GM19463 (cell line): Measurements from ENCODE around the gene ENHO.
"Not testable (repeated sequence)": the region's sequence is repeated elsewhere in the genome, so short reads cannot be mapped to it uniquely, and the experiment has no call there.

Experiments used
- ATAC-seq: cut with Tn5 transposase; IDR thresholded peaks from one replicate; pipeline ENCODE4 v1.9.1; 2021; ENCODE audit warnings: mild to moderate bottlenecking, moderate library complexity; ENCODE audit not compliant: unreplicated experiment

ENHO gene

DNA sequence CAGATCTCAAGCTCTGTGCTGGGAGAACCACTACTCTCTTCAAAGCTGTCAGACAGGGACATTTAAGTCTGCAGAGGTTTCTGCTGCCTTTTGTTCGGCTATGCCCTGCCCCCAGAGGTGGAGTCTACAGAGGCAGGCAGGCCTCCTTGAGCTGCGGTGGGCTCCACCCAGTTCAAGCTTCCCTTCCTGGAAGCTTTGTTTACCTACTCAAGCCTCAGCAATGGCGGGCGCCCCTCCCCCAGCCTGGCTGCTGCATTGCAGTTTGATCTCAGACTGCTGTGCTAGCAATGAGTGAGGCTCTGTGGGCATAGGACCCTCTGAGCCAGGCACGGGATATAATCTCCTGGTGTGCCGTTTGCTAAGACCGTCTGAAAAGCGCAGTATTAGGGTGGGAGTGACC is 9.3 kb upstream of the ENHO start:
- not testable (repeated sequence) for ATAC-seq

DNA sequence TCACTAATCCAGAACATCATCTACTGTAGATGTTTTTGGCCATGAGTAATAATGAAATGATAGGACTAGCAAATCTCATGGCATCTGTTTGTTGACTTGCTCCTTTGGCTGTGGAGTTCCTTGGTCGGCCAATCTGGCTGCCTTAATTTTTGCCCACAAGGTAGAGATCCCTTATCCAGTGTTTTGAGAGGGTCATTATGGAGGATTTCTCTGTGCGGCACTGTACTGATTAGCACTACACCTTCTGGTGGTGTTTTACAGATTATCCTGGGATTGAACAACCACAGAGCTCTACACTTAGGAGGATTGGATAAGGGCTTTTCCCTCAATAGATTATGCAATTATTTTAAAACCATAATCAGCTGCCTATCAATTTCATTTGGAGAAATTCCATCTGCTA is 3.2 kb upstream of the ENHO start:
- ATAC-seq: no peak

DNA sequence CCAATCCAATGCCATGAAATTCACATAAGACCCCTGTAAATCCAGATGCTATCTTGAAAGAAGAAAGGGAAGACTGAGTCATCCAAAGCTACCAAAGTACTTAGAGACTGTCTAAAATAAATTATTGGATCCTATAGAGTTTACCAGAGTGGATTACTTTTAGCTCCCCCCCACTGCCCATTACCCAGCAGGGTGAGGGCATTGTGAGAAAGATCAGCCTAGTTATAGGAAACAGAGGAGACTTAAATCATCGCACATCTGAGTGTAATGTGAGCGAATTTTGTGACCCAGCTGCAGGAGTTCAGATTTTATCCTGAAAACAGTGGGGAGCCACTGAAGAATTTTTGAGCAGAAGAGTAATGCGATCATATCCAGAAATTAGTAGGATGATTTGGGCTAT is 1.6 kb upstream of the ENHO start:
- no peak for ATAC-seq

DNA sequence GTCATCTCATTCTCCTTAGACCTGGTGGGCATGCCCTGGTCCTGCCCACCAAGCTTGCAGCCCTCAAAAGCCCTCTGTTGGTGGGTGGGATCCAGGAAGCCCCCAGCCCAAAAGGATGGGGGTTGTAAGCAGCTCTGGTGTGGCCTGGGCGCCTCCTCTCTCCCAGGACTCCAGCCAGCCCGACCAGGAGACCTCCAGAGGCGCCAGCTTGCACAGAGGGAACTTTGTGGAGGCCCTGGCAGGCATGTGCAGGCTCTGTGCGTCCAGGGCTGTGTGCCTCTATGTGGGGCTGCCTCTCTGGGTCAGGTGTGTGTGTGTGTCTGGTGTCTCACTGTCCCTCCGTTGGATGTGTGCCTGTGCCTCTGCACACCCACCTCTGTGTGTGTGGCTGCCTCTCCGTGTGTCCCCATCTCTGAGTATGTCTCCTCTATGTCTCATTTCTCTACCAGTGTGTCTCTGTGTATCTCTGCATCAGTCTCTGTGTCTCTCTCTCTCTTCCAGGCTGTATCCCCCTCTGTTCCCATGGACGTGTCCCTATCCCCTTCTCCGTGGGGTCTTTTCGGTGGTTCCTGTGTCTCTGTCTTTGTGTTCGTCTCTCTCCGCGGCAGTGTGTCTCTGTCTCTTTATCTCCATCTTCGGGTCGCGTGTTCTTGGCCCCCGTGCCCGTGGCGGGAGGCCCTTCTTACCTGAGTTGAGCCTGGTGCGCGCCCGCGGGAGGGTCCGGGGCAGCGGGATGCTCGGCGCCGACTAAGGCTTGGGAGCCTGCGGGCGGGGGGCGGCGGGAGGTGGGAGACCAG is 501 bp downstream of the ENHO start:
- no peak for ATAC-seq

DNA sequence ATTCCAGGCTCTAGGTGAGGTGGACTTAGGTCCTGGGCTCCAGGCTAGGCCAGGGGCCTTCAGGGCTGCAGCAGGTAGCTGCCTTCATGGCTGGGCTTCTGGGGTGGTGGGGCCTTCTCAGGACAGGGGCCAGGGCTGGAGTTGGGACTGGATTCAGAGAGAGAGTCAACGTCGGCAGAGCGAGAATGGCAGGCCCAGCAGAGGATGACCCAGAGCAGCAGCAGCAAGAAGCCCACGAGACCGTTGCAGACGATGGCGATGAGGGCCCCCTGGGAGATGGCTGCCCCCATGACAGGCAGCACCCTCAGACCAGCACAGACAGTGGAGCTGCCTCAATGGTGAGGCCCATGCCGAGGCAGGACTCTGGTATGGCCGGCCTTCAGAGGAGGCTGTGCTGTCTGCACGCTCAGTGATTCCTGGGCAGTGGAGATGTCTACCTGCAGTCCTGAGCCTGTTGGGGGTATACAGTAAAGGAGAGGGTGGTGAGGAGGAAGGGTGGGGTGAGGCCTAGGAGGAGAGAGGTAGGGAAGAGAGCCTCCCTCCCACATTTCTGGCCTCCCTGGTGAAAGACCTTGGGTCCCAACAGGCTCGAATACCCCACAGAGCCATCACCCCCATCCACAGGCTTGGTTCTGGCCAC is 1.3 kb downstream of the ENHO start:
- no peak for ATAC-seq

DNA sequence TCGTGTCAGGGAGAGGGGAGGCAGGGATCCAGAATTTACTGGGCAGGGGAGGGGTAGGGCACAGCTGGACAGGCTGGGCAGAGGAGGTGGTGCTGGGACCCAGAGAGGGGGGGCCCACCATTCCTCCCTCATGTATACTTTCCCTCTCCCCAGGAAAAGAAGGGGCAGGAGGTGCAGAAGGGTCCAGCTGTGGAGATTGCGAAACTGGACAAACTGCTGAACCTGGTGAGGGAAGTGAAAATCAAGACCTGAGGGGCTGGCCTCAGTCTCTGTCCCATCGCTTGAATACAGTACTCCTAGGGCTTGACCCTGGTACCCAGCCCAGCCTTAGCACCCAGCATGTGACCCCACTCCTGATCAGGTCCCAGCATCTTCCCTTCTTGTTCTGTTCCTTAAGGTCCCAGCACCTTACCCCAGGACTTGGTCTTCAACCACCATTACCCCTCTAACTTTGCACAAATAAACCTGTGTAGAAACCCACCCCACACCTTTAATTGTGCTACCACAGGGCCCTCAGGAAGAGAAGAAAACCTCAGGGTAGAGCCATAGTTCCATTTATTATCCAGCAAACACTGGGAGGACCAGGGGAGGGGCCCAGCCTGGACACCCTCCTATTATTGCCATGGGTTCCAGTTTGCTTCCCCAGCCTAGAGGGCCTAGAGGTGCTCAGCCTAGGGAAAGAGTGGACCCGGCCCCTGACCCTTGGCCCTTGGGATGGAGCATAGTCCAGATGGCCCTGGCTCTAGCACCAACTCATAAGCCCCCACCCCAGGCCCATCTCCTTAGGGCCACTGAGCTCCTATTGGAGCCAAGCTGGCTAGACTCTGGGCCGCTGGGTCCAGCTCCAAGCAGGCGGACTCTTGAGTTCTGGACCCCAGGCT is 2.0 kb downstream of the ENHO start:
- ATAC-seq: no peak

DNA sequence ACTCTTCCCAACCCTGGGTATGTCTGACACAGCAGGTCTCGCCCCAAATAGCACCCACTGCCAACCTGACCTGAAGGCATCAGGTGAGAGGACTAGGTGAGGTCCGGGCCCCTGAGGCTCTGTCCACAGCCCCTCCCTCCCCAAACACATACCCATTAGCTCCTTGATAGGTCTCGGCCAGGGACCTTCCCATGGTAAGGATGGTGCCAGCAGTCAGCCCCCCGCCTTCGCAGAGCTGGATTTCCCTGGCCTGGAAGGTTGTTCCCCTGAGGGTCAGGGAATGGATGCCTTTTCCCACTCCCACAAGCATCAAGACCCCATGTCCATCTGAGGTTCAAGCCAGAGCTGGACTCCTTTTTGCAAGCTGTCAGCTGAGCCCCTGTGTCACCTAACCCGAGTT is 2.7 kb downstream of the ENHO start:
- ATAC-seq: no peak

DNA sequence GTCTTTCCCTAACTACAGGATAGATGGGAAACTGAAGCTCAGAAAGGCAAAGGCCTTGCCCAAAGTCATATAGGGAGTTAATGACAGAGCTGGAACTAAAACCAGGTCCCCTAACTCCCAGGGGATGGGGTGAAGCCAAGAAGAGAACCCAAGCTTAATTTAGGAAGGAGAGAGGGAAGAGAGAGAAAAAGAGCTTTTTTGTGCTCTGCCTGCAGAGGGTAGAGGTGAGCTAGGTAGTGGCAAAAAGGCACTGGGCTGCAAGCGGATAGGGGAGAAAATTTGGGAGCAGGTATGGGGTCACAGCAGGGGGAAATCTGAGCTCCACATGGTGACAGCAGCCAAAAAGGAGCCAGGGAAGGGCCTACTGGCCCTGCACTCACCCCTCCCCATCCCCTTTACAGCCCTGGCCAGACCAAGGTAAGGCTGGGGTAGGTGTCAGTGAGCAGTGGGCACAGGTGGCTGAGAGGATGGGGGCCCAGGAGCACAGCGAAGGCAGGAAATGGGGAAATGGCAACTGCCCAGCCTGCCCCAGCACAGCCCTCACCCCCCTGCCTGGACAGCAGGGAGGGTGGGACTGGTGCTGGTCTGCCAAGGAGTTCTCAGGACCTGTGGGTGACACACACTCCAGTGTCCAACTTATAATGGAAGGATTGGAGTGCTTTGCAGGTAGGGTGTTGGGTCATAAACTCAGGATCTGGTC is 3.3 kb downstream of the ENHO start:
- no peak for ATAC-seq

DNA sequence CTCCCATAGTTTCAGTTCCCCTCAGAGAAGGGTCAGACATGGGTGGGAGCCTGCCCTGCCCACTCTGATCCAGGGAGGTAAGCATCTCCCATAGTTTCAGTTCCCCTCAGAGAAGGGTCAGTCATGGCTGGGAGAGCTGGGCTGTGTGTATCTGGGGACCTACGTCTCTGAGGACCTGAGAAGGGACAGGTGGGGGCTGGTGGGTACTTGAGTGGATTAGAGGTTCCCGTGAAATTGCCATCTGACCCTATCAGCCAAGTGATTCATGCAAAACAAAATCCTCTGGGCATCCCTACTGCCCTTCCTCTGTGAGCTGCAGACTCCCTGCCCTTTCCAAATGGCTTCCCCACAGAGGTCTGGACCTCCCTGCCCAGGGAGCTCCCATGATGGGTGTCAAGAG is 3.9 kb downstream of the ENHO start:
- no peak for ATAC-seq

DNA sequence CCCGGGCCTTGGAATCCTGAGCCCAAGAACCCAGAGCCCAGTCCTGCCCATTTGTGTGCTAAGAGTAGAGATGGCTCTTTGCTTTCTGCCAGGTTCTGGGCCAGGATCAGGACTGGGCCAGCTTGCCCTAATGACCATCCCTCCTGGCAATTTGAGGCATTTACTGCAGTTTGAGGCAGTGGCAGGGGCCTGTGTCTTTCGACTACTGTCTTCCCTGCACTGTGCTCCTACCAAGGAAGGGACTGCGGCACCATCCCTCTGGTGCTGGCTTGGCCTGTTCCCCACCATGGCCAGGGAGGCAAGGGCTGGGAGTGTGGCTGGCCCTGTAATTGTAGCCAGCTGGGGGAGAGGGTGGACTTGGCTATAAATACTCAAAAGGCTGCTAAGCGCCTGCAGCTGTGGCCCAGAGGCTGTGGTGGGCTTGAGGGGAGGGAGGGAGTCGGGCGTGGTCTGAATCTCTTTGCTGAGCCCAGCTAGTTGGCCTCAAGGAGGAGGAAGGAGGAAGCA is 4.6 kb downstream of the ENHO start:
- ATAC-seq: no peak

DNA sequence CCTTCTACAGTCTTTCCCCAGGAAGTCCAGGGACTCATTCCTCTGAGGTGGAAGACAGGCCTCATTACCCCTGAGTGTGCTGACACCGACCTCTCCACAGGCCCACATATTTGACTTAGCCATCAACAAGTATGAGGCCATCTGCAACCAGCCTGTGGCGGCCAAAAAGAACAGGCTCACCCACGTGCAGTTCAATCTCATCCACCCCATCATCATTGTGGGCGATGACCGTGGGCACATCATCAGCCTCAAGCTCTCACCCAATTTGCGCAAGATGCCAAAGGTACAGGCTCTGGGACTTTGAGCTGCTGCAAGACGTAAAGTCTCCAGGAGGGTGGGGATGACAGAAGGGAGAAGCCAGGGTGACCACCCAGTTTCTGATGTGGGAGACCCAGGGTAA is 5.6 kb downstream of the ENHO start:
- ATAC-seq: no peak

DNA sequence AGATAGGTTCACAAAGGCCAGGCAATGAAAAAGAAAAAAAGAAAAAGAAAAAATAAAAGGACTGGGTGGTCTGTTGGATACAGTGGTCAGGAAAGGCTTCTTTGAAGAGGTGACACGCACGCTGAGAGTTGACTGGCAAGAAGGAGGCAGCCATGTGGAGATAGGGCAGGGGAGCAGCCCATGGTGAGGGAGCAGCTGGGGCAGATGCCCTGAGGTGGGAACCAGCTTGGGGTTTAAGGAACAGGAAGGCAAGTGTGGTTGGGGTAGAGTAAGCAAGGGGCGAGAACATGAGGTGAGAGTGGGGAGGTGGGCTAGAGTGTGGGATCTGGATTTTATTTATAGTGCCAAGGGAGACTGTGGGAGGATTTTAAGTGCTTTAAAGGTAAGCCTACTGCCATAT is 6.8 kb downstream of the ENHO start:
- no peak for ATAC-seq

DNA sequence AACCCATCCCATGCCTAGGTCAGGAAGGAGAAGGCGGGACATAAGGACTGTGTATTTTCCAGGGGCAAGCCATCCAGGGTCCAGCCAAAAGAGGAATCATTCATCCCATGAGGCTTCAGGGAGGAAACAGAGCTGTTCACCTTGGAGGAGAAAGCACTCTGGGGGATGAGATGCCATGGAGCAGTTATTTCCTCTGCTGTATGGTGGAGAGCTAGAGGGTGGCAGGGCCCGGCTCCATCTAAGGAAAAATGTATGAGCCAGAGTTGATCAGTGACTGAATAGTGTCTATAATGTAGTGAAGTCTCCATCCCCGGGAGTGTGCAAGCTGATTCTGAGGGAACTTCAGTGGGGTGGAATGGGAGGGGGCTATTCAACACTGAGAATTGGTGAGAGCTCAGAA is 8.0 kb downstream of the ENHO start:
- ATAC-seq: no peak

DNA sequence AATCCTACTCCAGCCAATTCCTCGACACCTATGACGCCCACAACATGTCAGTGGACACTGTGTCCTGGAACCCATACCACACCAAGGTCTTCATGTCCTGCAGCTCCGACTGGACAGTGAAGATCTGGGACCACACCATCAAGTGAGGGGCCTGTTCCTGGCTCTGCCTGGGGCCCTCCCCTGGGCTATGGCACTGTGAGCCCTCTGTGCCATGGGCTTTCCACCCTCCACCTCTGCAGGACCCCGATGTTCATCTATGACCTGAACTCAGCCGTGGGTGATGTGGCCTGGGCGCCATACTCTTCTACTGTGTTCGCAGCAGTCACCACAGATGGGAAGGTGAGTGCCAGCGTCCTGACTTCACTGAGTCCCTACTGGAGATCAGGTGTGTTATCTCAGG is 8.4 kb downstream of the ENHO start:
- no peak for ATAC-seq

DNA sequence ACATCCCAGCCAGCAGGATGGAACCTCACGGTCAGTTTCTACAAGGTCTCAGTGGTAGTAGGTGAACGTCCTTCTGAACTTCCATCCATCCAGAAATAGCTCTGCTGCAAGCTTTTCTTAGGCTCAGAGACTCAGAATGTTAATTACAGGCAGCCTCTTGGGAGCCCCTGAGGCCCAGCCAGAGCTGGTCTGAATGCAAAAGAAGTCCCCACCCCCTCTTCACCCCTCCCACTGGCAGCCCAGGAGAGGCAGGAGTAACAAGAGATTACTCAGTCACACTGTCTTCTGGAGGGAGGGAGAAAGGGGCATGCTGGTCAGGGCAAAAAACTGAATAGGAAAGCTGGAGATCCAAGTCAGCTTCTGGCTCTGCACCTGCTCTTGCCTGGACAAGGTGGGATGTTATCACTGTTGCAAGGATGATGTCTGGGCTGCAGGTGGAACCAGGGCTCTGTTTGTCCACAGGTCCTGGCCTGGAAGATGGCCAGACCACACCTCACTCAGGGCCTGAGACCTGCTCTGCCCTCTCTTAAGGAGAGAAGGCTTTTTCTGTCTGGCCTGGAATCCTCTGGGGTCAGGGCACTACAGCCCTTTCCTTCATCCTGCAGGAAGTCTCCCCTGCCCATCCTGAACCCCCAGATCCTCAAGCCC is 9.1 kb downstream of the ENHO start:
- no peak for ATAC-seq

DNA sequence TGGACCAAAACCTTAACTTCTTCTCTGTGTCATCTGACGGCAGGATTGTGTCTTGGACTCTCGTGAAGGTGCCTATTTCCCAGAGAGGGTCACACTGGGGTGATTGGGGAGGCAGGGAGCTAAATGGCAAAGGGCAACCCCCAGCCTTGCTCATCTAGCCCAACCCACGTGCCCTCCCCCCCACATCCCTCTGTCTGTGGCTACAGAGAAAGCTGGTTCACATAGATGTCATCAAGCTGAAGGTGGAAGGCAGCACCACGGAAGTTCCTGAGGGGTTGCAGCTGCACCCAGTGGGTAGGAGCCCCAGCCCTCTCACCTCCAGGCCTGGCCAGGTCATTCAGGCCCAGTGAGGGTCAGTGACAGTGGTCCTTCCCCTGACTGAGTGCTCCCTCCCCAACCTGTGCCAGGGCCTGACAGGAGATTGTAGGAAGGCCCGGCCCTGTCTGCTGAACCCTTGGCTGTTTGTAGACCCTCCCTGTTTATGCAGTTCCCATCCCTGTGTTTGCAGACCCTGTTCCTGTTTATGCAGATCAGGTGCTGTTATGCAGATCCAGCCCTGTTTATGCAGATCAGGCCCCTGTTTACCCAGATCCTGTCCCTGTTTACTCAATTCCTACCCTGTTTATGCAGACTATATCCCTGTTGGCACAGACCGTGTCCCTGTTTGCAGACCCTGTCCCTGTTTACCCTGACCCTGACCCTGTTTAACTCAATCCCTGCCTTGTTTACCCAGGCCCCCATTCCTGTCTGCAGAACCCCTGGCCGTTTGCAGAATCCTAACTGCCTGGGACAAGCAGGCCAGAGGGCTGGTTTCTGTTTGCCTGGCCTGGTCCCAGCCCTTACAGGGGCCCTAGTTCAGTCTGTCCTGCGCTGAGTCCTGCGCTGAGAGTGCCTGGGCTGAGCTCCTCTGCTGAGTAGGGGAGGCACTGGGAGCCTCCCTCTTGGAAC is 10.4 kb downstream of the ENHO start:
- ATAC-seq: no peak

DNA sequence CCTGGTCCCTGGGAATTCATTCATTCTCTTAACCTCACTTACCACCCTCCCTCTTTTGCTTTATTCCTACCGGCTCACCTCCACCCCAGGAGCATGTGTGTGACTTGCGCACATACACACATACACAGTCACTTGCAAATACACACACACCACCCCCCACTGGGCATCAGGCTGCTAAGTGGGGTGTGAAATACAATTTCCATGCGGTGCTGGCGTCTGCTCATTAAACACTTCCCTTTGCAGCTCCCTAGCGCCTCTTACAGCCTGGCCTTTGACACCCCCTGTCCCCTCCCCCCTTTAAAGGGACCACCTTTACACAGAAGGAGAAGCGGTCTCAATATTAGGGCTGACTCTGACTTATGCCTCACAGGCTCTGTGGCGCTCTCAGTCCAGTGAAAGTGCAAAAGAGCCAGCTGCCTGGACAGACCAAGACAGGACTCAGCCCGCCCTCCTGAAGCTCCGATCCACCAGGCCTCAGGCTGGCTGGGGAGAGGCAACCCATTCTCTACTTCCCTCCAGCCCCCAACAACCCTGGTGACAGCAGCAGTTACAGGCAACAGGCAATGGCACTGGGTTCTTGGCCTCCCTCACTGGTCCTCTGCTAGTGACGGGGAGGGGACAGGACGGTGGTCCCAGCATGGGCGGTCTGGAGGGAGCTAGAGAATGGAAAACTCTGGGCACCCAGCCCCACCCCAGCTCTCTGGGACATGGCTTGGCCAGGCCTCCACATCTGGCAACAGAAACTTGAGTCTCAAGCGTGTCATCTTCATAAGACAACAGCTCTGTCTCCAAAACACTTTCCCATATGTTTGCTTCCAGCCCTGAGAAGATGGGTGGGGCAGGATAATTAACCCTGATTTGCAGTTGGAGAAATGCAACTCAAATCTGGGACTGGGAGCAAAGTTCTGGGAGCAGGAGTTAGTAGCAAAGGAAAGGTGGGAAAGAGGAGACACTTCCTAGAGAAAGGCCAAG is 12.0 kb downstream of the ENHO start:
- ATAC-seq: no peak

DNA sequence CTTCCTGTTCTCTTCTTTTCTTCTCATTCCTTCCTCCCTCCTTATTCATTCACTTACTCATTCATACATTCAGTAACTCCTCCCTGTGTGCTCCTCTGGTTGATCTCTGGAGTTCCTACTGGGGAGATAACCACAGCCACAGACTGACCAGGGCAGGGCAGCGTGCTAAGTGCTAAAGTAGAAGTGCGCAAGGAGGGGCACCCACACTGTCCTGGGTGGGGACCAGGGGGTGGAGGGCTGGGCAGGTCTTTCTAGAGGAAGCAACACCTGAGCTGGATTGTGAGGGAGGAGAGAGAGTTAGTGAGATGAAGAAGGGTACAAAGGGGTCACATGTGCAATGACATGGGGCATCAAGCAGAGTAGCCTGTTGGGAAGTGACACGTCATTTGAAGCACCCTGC is 13.8 kb downstream of the ENHO start:
- ATAC-seq: no peak
